Lung (tissue), 12 donors: ENCODE measurements around the gene MUC5AC. TPM values are rescaled to one million over a fixed set of nuclear protein-coding genes. Genes with fewer than 3 reads are reported as not detected.
"Not testable (repeated sequence)": the region's sequence is repeated elsewhere in the genome, so short reads cannot be mapped to it uniquely, and the experiment has no call there.

Source experiments
- ATAC-seq: fragments of 200-7000 bp; cut with Tn5 transposase; one replicate; pipeline ENCODE4 v1.9.1; 2020; ENCODE audit warnings: moderate number of reproducible peaks; ENCODE audit not compliant: insufficient read depth, low FRiP score
- DNase-seq, 3 donors: peaks; one replicate each; pipeline ENCODE4 v3.0.0-alpha.2; 2013 to 2017
- H3K27ac ChIP-seq, 2 donors: one replicate each; pipeline ENCODE4 v1.5.1; 2013; ENCODE audit warnings: mild to moderate bottlenecking in 2 of 2, moderate library complexity in 2 of 2, control low read depth in 1 of 2, inconsistent platforms in 1 of 2, low read depth in 1 of 2, low read length in 1 of 2
- H3K27me3 ChIP-seq, 3 donors: one replicate each; pipeline ENCODE4 v1.5.1; 2013; ENCODE audit warnings: low read length in 2 of 3; ENCODE audit not compliant: control insufficient read depth in 3 of 3, insufficient read depth in 3 of 3
- H3K36me3 ChIP-seq, 4 donors: one replicate each; pipeline ENCODE4 v1.5.1; 2013; ENCODE audit warnings: low read length in 4 of 4, mild to moderate bottlenecking in 1 of 4, moderate library complexity in 1 of 4; ENCODE audit not compliant: control insufficient read depth in 4 of 4, insufficient read depth in 4 of 4
- H3K4me1 ChIP-seq, 5 donors: one replicate each; pipeline ENCODE4 v1.5.1; 2013; ENCODE audit warnings: low read length in 5 of 5, mild to moderate bottlenecking in 2 of 5, moderate library complexity in 1 of 5; ENCODE audit not compliant: control insufficient read depth in 5 of 5, insufficient read depth in 5 of 5
- H3K4me3 ChIP-seq: one replicate; pipeline ENCODE4 v1.5.1; 2013; ENCODE audit warnings: mild to moderate bottlenecking, control low read depth, moderate library complexity
- H3K9ac ChIP-seq, 2 donors: one replicate each; pipeline ENCODE4 v1.5.1; 2013; ENCODE audit warnings: low read length in 2 of 2, control low read depth in 1 of 2; ENCODE audit not compliant: insufficient read depth in 1 of 2
- H3K9me3 ChIP-seq, 4 donors: one replicate each; pipeline ENCODE4 v1.5.1; 2013; ENCODE audit warnings: low read length in 3 of 4, mild to moderate bottlenecking in 1 of 4, moderate library complexity in 1 of 4; ENCODE audit not compliant: control insufficient read depth in 4 of 4, insufficient read depth in 3 of 4
- WGBS, 2 donors: extraction: QIAGEN DNeasy Blood & Tissue Kit; methylation state at CpG; one replicate each; pipeline ENCODE4 v1.1.7; 2013; 5-methylcytosine and 5-hydroxymethylcytosine counted together
- polyA plus RNA-seq, 2 donors: library from polyadenylated mRNA; stranded (reverse); fragments of 200-250 nt; gene quantifications; one replicate each; pipeline ENCODE4 v1.2.1, GENCODE V29; 2013
- total RNA-seq, 2 donors: library from RNA; depleted of rRNA in 1 of 2; stranded (reverse); fragments of >200 nt in 1 of 2; gene quantifications; one replicate each; pipeline ENCODE4 v1.2.1, GENCODE V29; 2014 to 2021
- TF ChIP-seq, protein P1 (sequence below): IDR thresholded peaks from 2 replicates; pipeline ENCODE4 v1.5.1; 2012; ENCODE audit warnings: mild to moderate bottlenecking; ENCODE audit errors: control extremely low read depth, extremely low read depth
- donor health status: control.
- donor health status: control.
- donor health status: Bipolar disorder and iron deficiency.
- donor health status: healthy.
- donor health status: DM: yes; HTN: yes; CAD: no.

Gene MUC5AC
- total and polyA plus RNA-seq, 4 donors = 0.46 to 1.3 (median 1.0) TPM

DNA sequence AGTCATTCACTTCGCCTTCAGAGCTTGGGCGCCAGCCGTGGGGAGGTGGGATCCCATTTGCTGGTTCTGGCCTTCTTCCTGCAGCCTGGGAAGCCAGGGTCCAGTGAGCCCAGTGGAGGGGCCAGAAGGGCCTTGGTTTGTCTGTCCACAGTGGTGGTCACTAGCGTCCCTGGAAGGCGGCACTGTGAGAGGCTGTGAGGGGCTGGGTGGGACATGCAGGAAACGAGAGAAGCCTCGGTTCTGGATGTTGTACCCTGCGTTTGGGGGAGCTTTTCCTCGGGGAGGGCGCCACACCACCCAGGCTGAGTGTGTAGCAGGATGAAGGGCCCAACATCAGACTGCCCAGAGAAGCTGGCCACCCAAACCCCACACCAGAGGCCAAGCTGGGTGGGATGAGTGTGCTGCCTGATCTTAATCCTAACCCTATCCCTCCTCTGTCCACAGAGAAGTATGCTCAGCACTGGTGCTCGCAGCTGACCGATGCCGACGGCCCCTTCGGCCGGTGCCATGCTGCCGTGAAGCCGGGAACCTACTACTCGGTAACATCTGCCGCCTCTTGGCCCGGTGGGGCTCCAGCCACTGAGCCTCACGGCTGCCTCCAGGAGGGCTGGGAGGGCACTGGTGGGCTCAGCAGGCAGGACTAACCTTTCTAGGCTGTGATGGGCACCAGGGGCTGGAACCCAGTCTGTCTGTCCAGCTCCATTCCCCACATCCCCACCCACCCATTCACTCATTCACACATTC is 14.4 kb downstream of the MUC5AC start:
- TF ChIP-seq, protein P1, sequence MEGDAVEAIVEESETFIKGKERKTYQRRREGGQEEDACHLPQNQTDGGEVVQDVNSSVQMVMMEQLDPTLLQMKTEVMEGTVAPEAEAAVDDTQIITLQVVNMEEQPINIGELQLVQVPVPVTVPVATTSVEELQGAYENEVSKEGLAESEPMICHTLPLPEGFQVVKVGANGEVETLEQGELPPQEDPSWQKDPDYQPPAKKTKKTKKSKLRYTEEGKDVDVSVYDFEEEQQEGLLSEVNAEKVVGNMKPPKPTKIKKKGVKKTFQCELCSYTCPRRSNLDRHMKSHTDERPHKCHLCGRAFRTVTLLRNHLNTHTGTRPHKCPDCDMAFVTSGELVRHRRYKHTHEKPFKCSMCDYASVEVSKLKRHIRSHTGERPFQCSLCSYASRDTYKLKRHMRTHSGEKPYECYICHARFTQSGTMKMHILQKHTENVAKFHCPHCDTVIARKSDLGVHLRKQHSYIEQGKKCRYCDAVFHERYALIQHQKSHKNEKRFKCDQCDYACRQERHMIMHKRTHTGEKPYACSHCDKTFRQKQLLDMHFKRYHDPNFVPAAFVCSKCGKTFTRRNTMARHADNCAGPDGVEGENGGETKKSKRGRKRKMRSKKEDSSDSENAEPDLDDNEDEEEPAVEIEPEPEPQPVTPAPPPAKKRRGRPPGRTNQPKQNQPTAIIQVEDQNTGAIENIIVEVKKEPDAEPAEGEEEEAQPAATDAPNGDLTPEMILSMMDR = no peak
- Histone ChIP-seq H3K36me3 (no peaks in the 10 kb centered on the region), H3K9ac (no peak overlapping the region), H3K4me1 (no peaks in the 10 kb centered on the region), H3K4me3 (no peak overlapping the region), H3K27me3 (no peaks in the 10 kb centered on the region), H3K27ac (no peak overlapping the region), H3K9me3 (peaks cover 0 to 5% (median 0%) of the 10 kb centered on the region in 4 donors)
- no peak for ATAC-seq
- WGBS, 2 donors = 84 to 90% methylated on average over 22 of the region's 22 CpGs
- DNase-seq = no peak

DNA sequence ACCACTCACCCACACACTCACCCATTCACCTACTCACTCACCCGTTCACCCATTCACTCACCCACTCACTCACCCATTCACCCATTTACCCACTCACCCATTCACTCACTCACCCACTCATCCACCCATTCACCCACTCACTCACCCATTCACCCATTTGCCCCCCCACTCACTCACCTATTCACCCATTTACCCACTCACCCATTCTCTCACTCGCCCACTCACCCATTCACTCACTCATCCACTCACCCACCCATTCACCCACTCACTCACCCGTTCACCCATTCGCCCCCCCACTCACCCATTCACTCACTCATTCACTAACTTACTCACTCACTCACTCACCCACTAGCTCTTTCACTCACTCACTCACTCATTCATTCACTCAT is 15.0 kb downstream of the MUC5AC start:
- H3K27ac ChIP-seq = no peak overlapping the region
- H3K27me3 ChIP-seq = no peaks in the 10 kb centered on the region
- H3K4me3 ChIP-seq = no peak overlapping the region
- H3K4me1 ChIP-seq = no peaks in the 10 kb centered on the region
- TF ChIP-seq, protein P1 = no peak
- H3K9ac ChIP-seq = no peak overlapping the region
- ATAC-seq = no peak
- no peak for DNase-seq
- H3K36me3 ChIP-seq = no peaks in the 10 kb centered on the region
- peaks cover 0 to 5% (median 0%) of the 10 kb centered on the region in 4 donors for H3K9me3 ChIP-seq
- 83 to 88% methylated on average over 4 of the region's 4 CpGs for WGBS, 2 donors

DNA sequence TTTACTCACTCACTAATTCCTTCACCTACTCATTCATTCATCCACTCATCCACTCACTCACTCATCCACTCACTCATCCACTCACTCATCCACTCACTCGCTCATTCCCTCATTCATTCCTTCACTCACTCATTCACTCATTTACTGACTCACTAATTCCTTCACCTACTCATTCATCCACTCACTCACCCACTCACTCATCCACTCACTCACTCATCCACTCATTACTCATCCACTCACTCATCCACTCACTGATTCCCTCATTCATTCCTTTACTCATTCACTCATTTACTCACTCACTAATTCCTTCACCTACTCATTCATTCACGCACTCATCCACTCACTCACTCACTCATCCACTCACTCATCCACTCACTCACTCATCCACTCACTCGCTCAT is 15.6 kb downstream of the MUC5AC start:
- H3K4me1 ChIP-seq, H3K9ac ChIP-seq, H3K4me3 ChIP-seq, H3K36me3 ChIP-seq, H3K27me3 ChIP-seq, ATAC-seq, H3K9me3 ChIP-seq, DNase-seq, H3K27ac ChIP-seq: not testable (repeated sequence)
- 88 to 90% methylated on average over 2 to 3 of the region's 3 CpGs for WGBS, 2 donors

DNA sequence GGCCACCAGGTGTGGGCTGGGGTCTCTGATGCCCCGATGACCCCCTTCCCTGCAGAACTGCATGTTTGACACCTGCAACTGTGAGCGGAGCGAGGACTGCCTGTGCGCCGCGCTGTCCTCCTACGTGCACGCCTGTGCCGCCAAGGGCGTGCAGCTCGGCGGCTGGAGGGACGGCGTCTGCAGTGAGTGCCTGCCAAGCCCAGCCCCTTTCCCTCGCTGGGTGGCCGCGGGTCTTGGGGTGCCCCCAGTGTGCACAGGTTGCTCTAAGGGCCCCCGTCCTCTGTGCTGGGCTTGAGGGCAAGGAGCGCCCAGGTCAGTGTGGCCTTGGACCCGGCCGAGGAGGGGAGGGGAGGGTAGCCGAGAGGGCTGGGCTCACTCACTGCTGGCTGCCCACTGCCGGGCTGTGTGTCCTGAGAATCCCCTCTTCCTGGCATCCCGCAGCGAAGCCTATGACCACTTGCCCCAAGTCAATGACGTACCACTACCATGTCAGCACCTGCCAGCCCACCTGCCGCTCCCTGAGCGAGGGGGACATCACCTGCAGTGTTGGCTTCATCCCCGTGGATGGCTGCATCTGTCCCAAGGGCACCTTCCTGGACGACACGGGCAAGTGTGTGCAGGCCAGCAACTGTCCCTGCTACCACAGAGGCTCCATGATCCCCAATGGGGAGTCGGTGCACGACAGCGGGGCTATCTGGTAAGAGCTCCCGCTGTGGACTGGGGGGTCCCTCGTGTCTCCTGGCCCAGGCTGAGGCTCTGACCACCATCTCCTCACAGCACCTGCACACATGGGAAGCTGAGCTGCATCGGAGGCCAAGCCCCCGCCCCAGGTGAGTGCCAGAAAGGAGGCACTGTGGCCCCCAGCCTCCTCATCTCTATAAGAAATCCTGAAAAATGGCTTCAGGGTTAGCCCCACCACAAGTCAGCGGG is 17.0 kb downstream of the MUC5AC start:
- no peak overlapping the region for H3K9ac ChIP-seq
- no peak overlapping the region for H3K27ac ChIP-seq
- TF ChIP-seq, protein P1 = no peak
- H3K9me3 ChIP-seq = no peaks in the 10 kb centered on the region
- no peaks in the 10 kb centered on the region for H3K4me1 ChIP-seq
- no peak for ATAC-seq
- H3K36me3 ChIP-seq = no peaks in the 10 kb centered on the region
- DNase-seq = no peak
- no peaks in the 10 kb centered on the region for H3K27me3 ChIP-seq
- H3K4me3 ChIP-seq = no peak overlapping the region
- 90 to 93% methylated on average over 36 to 39 of the region's 39 CpGs for WGBS, 2 donors
